IMR-90 (cell line): ENCODE results near the gene HAO2.

Experiments used
- CTCF ChIP-seq: conservative IDR thresholded peaks from 2 replicates; pipeline ENCODE4 v1.5.1; 2012; ENCODE audit warnings: mild to moderate bottlenecking, low read depth, low read length, improper control_type of control experiment
- ELK1 ChIP-seq: fragments of 150-350 bp; IDR thresholded peaks from 2 replicates; pipeline ENCODE4 v1.6.1; 2016; ENCODE audit warnings: low read depth, mild to moderate bottlenecking, low read length, moderate library complexity, borderline replicate concordance
- POLR2A ChIP-seq: IDR thresholded peaks from 2 replicates; pipeline ENCODE4 v1.6.1; 2012; ENCODE audit warnings: mild to moderate bottlenecking, low read depth, low read length
- RAD21 ChIP-seq: IDR thresholded peaks from 2 replicates; pipeline ENCODE4 v1.6.1; 2012; ENCODE audit warnings: low read length, improper control_type of control experiment
- RFX5 ChIP-seq: IDR thresholded peaks from 2 replicates; pipeline ENCODE4 v1.8.0; 2012; ENCODE audit warnings: low read depth, mild to moderate bottlenecking, low read length, moderate library complexity

GRCh38 chr1:119380983-119381662 is 12.5 kb downstream of the HAO2 start:
- TF ChIP-seq CTCF (no peak), RFX5 (no peak), RAD21 (no peak), POLR2A (no peak), ELK1 (no peak)
